ENCODE results near the gene BRSK1.

The BRSK1 gene

DNA sequence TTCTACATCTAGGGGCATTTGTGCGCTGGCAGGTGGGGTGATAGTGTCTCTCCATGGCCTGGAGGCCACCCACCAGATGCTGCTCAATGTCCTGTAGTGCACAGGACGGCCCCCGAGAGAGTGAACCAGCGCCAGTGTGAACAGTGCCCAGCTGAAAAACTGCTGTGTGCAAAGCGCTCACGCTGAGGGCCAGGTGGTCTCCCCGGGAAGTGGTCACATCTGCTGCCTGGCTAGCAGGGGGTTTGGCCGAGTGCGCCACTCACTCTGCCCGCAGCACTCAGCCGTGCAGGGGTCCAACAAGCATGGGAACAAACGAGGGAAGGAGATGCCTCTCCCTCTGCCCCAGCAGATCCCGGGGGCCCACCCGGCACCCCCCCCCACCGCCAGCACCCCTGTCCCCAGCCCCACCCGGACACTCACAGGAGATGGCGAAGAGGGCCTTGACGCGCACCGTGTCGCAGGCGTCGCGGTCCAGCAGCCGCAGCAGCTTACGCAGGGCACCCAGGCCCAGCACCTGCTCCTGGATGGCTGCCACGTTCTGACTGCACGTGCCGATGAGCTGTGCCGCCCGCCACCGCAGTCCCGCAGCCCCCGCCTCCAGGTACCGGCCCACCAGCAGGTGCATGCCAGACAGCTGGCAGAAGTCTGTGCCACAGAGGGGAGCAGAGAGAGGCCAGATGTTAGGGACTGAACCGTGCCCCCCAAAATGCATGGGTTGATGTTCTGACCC lies 9.7 kb upstream of the BRSK1 start:
- no peak for DNase-seq (ENCODE audit: low read depth)

DNA sequence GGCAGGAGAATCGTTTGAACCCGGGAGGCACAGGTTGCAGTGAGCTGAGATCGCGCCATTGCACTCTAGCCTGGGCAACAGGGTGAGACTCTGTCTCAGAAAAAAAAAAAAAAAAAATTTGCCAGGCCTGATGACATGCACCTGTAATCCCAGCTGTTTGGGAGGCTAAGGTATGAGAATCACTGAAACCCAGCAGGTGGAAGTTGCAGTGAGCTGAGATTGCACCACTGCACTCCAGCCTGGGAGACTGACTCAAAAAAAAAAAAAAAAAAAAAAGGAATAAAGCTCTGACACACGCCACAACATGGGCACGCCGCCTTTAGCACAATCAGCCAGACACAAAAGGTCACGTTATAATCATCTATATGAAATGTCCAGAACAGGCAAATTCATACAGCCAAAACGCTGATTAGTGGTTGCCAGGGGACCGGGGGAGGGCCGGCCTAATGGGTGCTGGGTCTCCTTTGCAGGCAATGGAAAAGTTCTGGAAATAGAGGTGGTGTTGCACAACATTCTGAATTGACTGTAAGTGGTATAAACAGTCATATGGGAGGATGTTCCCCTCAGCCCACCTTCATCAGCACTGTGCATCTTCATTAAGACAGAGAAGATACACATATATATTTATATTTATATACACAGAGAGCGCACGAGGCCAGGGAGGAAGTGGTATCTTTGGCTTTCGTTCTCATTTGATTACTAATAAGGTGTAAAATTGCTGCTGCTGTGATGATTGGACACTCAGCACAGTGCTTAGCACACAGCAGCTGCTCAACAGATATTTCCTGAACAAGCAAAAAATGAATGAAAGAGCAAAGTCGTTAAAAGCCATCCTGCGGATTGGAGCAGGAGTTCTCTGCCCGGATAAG lies 7.7 kb upstream of the BRSK1 start:
- no peak for DNase-seq (ENCODE audit: low read depth)

DNA sequence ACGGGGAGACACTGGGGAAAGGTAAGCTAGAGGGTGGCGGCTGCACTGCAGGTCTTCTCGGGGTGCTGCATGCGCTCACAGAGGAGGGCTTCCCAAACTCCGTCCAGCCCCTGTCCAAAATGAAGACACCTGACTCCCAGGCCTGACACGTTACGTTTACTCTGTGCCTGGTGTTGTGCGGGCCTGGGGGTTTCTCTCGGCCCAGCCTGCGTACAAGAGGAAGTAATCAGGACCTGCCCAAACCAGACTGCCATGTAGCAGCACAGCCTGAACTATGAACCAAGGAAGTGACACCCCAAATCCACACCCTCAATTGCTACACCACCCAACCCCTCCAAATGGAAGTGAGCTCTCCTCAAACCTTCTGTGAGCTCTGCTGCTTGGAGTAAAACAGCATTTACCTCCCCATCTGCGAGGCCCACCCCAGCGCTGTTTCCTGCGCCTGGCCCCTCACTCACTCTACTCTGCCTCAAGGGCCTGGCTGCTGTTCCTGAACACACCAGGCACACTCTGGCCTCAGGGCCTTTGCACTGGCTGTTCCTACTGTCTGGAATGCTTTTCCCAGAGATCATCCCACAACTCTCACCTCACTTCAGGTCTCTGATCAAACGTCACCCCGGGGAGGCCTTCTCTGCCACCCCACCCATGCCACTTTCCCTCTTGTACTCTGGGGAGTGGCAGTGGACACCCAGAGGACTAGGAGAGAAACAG lies 6.9 kb upstream of the BRSK1 start:
- no peak for DNase-seq (ENCODE audit: low read depth)

DNA sequence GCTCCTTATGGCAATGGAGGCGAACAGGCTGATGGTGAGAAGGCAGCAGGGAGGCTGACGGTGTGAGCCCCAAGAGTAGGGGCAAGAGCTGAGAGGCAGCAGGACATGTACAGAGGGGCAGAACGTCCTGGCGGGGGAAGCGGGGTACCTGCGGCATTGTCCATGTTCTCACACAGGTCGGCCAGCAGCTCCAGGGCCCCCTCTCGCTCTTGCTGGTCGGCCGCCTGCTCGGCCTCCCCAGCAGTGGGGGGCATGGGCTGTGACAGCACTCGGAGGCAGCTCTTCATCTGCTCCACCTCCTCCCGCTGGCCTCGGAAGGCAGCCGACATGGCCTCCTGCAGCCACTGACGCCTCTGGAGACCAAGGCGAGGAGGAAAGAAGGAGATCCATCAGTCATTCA lies 6.3 kb upstream of the BRSK1 start:
- no peak for DNase-seq (ENCODE audit: low read depth)

DNA sequence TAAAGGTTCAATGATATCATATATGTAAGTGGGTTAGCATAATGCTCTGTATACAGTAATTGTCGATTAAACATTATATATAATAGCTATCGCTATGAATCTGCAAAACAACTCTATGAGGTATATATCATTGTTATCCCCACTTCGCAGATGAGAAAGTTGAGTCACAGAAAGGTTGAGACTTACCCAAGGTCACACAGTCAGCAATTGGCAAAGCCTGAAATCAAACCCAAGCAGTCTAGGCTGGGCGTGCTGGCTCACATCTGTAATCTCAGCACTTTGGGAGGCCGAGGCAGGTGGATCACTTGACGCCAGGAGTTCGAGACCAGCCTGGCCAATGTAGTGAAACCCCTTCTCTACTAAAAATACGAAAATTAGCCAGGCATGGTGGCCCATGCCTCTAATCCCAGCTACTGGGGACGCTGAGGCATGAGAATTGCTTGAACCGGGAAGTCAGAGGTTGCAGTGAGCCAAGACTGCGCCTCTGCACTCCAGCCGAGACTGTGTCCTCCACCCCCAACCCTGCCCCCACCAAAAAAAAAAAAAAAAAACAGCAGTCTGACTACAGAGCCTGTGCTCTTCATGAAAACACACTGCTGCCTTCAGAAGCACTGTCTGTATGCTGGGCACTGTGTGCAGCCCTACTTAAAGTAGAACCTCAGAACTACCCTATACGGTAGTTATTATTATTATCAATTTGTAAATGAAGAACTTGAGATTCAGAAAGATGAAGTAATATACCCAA lies 5.2 kb upstream of the BRSK1 start:
- no peak for DNase-seq (ENCODE audit: low read depth)

DNA sequence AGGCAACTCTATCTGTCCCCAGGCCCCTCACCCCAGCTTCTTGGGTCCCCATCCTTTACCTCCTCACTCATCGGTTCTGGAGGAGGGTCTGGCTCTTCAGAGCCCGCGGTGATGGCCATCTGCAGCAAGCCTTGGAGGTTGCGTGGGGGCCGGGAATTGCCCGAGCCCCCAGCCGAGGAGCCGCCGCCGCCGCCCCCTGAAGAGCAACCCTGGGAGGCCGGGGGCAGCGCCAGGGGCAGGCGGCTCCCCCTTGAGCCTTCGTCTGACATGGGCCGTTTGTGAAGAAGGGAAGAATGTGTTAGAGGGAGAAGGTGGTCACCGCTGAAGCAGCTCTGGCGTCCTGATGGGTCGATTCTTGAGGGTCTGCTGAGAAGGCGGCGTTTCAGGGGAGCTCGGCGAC lies 4.5 kb upstream of the BRSK1 start:
- no peak for DNase-seq (ENCODE audit: low read depth)

DNA sequence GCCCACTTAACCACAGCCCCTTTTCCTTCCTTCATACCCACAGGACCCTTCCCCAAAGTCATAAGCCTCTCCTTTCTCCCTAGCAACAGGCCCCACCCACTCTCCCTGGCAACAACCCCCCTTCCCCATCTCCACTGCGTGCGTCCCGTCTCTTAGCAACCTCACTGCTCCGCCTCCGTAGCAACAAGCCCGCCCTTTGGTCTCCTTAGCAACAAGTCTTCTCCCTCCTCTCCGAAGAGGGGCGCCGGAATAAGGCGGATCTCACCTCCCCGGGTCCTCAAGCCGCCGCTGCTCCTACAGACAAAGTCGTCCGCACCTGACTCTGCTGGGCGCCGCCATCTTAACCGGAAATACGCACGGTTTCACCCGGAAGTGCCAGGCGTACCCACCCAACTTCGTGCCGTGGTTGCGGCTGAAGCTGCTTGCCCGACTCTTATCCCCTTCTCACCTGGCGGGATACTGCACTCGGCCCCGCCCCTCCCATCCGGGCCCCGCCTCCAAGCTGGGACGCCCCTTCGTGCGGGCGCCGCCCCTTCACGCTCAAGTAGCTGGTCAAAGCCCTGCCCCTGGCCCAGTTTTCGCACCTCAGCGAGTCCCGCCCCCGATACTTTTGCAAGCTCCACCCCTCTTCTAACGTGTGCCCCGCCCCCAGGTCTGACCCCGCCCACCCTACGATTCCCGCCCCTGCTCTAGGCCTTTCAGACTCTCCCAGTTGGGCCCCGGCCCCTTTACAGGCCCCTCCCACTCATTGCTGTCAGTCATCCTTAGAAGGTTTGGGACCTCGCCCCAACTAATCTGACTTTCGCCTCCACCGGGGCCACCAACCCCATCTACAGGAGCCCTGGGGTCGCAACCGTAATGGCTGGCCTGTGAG lies 3.8 kb upstream of the BRSK1 start, which contains the start of gene HSPBP1:
TSS of gene HSPBP1 (minus strand) at position 341 of the 874 bp plus-strand sequence. CDS start 502 bp downstream, outside the sequence.
- DNase-seq (ENCODE audit: low read depth), result peak; percentile 86

DNA sequence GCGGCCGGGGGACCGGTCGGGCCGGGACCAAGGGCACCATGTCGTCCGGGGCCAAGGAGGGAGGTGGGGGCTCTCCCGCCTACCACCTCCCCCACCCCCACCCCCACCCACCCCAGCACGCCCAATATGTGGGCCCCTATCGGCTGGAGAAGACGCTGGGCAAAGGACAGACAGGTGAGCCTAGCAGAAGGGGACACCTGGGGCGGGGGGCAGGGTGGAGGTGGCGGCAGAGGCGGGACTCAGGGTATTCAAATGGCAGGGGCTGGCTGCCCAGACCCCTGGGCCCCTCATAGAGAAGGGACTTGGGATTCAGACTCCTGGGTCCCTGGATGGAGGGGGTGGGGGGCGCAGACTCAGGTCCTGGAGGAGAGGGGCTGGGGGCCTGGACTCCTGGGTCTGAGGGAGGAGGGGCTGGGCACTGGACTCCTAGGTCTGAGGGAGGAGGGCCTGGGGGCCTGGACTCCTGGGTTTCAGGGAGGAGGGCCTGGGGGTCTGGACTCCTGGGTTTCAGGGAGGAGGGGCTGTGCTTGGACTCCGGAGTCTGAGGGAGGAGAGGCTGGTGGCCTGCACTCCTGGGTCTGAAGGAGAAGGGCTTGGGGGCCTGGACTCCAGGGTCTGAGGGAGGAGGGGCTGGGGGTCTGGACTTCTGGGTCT lies 735 bp downstream of the BRSK1 start:
- DNase-seq (ENCODE audit: low read depth), result no peak

DNA sequence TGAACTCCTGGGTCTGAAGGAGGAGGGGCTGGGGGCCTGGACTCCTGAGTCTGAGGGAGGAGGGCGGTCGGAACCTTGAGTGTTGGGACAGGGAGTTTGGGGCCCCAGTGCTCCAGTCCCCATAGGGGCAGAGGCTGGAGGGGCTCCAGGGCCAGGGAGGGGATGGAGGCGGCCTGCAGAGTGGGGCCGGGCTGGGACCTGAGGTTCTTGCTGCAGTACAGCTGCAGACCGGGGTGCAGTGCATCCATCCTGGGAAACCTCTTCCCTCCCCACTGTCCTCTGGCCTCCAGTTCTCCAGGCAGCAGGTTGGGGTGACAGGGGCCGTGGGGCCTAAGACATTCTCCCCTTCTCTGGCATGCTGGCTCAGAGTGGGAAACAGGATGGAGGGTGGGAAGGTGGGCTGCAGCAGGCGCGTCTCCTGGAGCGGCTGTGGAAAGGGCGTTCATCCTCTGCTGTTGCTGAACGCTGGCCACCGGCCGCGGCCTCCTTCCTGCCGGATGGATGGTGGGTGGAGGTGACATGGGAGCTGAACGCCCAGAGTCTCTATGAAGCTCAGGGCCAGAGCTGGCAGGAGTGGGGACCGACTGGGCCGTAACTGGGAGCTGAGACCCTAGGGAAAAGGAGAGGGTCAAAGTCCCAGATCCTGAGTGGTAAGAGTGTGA lies 1.6 kb downstream of the BRSK1 start:
- DNase-seq (ENCODE audit: low read depth), result no peak

DNA sequence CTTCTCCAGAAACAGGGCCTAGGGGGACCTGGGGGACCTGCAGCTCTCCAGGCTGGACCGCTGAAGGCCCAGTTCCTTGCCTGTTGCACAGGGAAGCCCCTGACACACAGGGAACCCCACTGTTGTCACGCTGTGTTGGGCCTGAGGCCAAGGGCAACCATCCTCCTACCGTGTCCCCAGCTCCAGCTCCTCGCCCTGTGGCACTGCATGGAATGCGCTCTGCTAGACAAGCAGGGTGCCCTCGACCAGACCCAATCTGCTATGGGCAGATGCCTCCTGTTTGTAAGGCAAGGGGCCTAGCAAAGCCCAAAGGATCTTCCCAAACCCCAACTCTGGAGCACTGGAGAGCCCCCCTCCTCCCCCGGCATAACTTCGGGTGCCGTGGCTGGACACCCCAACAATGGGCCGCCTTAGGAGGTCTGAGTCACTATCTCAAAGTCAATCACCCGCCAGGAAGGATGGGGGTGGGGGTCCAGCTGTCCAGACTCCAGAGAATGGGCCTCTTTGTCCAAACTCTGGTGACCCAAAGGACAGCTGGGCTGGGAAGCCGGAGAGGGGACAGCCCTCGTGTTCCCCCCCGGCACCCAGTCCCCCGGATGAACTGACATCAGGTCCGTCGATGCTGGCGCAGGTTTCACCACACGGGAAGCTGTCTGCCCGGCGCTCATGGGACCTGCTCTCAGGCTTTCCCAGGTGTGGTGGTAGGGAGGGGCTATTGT lies 3.7 kb downstream of the BRSK1 start:
- DNase-seq (ENCODE audit: low read depth), result no peak

DNA sequence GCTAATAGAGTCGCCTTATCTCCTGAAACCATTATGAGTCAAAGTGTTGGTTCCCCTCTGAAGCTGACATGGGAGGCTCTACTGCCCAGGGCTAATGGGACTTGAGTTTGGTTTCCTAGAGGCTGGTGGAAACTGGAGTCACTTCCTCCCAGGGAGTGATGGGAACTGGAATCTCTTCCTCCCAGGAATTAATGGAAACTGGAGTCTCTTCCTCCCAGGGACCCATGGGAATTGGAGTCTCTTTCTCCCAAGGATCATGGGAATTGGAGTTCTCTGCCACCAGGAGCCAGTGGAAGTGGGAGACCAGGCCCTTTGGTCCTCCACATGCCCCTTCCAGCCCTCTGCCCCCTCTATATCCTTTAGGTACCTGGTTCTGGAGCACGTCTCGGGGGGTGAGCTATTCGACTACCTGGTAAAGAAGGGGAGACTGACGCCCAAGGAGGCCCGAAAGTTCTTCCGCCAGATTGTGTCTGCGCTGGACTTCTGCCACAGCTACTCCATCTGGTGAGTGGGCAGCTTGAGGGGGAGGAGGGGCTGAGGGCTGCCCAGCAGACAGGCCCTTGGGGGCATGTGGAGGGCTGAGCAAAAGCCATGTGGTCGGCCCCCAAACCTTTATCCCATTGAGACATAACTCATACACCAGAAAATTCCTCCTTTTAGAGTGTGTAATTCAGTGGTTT lies 5.5 kb downstream of the BRSK1 start:
- no peak for DNase-seq (ENCODE audit: low read depth)

DNA sequence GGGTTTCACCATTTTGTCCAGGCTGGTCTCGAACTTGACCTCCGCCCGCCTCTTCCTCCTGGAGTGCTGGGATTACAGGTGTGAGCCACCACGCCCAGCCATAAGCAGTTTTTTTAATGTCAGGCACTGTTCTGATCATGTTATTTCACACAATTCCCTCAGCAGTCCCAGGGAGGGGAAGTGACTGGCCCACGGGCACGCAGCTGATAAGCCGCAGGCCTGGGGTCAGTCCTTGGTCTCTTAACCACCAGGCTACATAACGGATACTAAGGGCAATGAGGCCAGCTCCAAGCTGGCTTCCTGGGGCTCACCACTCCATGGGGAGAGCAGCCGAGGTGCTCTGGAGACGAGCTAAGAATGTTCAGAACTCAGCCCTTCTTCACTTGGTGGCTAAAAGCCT lies 13.5 kb downstream of the BRSK1 start:
- no peak for DNase-seq (ENCODE audit: low read depth)

DNA sequence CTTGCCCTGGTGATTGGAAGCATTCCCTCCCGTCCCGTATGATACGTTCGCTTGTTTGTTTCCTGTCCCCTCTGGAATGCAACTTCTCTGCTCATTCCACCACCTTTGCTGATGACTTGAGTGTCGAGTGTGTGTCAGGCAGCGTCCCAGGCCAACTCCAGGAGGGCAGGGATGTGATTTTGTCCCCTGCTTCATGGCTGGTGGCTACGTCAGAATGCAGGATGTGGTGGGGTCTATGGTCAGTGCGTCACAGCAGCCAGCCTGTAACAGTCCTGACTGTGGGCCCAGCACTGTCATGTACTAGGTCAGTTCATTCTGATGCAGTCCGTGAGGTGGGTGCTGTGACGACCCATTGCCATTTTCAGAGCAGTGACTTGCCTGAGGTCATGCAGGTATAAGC lies 16.2 kb downstream of the BRSK1 start:
- DNase-seq (ENCODE audit: low read depth), result no peak

DNA sequence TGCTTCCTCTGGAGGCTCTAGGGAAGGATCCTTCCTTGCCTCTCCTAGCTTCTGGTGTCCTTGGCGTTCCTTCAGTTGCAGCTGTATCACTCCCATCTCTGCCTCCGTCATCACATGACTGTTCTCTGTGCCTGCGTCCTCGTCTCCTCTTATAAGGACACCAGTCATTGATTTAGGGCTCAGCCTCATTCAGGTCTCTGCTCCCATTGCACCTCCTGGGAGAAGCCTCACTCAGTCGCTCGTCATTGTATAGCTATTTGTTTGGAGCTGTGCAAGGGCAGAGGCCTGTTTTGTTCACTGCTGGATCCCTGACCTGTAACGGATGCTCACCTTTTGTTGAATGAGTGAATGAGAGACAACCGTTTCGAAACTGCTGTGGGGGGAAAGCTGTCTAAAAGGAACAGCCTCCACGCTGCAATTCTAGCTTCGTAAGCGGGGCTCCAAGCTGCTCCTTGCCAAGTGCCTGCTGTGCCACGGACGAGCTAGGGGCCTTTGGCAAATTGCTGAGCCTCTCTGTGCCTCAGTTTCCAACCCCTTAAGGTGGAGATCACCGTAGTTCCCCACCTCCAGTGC lies 17.2 kb downstream of the BRSK1 start:
- DNase-seq (ENCODE audit: low read depth), result no peak

DNA sequence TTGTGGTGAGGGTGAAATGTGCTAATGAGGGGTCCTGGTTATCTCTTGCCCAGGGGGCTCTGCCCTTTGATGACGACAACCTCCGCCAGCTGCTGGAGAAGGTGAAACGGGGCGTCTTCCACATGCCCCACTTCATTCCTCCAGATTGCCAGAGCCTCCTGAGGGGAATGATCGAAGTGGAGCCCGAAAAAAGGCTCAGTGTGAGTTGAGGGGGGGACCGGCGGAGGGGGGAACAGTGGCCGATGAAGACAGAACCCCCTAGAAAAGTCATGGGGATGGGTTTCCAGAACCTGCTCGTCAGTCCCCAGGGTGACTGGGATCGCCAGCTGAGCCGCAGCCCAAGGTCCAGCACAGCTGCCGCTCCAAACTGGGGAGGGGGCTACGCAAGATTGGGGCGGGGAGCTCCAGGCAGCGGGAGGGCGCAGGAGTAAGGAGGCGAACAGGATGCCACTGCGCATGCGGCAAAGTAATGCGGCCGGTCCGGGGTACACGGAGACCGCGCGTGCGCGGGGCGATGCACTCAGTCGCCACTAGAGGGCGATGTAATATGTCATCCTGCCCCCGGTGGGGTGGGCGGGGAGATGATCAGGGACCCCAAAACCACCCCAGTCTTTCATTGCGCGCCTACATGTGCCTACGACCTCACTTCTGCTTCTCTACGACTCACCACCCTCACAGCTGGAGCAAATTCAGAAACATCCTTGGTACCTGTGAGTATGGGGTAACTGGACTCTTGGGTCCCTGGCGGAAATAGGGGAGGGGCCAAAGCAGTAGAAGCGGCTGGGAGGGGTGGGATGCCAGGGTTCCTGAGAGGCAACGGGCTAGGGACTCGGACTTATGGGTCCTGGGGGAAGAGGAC lies 17.9 kb downstream of the BRSK1 start:
- peak; percentile 90 for DNase-seq (ENCODE audit: low read depth)

DNA sequence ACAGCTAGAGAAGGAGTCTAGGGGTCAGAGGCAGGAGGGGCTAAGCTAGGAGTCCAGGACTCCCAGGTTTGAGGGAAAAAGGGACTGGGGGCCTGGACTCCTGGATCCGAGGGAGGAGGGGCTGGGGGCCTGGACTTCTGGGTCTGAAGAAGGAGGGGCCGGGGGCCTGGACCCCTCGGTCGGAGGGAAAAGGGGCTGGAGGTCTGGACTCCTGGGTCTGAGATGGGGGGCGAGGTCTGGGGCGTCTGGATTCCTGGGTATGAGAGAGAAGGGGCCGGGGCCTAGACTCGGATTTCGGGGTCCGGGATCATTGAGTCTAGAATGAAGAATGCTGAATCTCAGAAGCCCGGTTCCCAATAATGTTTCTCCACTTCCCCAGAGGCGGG lies 18.5 kb downstream of the BRSK1 start:
- DNase-seq (ENCODE audit: low read depth), result no peak

DNA sequence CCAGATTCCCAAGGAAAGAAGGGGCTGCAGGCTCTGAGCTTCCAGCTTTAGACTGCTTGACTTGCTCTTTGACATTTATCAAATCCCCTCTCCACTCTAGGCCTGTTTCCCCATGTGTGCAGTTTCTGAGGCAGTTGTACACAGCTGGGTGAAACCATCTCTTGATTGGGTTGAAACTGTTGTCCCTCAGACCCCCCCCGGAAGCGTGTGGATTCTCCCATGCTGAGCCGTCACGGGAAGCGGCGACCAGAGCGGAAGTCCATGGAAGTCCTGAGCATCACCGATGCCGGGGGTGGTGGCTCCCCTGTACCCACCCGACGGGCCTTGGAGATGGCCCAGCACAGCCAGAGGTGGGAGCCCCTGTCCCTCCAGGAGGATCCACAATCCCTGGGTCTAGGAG lies 19.7 kb downstream of the BRSK1 start:
- DNase-seq (ENCODE audit: low read depth), result no peak
